Measurements from ENCODE around the gene DENND4A. TPM values are rescaled to one million over a fixed set of nuclear protein-coding genes. Genes with fewer than 3 reads are reported as not detected.

DENND4A gene
- total RNA-seq, 1 donor = 37.6 TPM

- no peak overlapping the region for H3K4me3 ChIP-seq (ENCODE audit: low read depth, low read length)
- DNase-seq (ENCODE audit: low read depth) = no peak
- no peak for TF ChIP-seq CTCF (IDR thresholded peaks at IDR 0.05; ENCODE audit: insufficient read depth, low read depth, low read length)
These were observed 141.6 kb downstream of the DENND4A start for GRCh38 chr15:65650312-65651041.

- TF ChIP-seq CTCF (IDR thresholded peaks at IDR 0.05; ENCODE audit: insufficient read depth, low read depth, low read length) = no peak
- DNase-seq (ENCODE audit: low read depth) = peak; percentile 27
These were observed 145.6 kb downstream of the DENND4A start for GRCh38 chr15:65646486-65646885.

GRCh38 chr15:65645392-65645791 is 146.7 kb downstream of the DENND4A start:
- no peak for TF ChIP-seq CTCF (IDR thresholded peaks at IDR 0.05; ENCODE audit: insufficient read depth, low read depth, low read length)
- no peak overlapping the region for H3K4me3 ChIP-seq (ENCODE audit: low read depth, low read length)
- DNase-seq (ENCODE audit: low read depth) = no peak

More at GRCh38 chr15:65646486-65646885, 145.6 kb downstream of the DENND4A start:
- H3K4me3 ChIP-seq (ENCODE audit: low read depth, low read length) = no peak overlapping the region

GRCh38 chr15:65644282-65644681 is 147.8 kb downstream of the DENND4A start:
- no peak for TF ChIP-seq CTCF (IDR thresholded peaks at IDR 0.05; ENCODE audit: insufficient read depth, low read depth, low read length)
- no peak for DNase-seq (ENCODE audit: low read depth)
- H3K4me3 ChIP-seq (ENCODE audit: low read depth, low read length) = no peak overlapping the region

- no peak for DNase-seq (ENCODE audit: low read depth)
- H3K4me3 ChIP-seq (ENCODE audit: low read depth, low read length) = no peak overlapping the region
- no peak for TF ChIP-seq CTCF (IDR thresholded peaks at IDR 0.05; ENCODE audit: insufficient read depth, low read depth, low read length)
These were observed 149.5 kb downstream of the DENND4A start for GRCh38 chr15:65642594-65642993.

GRCh38 chr15:65641768-65642475 is 150.2 kb downstream of the DENND4A start:
- DNase-seq (ENCODE audit: low read depth) = peak; percentile 10
- no peak overlapping the region for H3K4me3 ChIP-seq (ENCODE audit: low read depth, low read length)
- TF ChIP-seq CTCF (IDR thresholded peaks at IDR 0.05; ENCODE audit: insufficient read depth, low read depth, low read length) = no peak
